Activated CD8-positive, alpha-beta memory T cell treated with anti-CD3 and anti-CD28 coated beads, Interleukin-2, amount 50 U/mL, for 1 hour (primary cell): ENCODE data around the gene MKNK2.

Source experiments
- DNase-seq: peaks from one replicate; pipeline ENCODE4 v3.0.0-alpha.2; 2020; ENCODE audit errors: extremely low read depth

The MKNK2 gene

GRCh38 chr19:2027361-2027760, 23.7 kb downstream of the MKNK2 start:
- DNase-seq: no peak

- no peak for DNase-seq
Measured at GRCh38 chr19:2026770-2027169, 24.3 kb downstream of the MKNK2 start.

GRCh38 chr19:2022289-2022688, 28.8 kb downstream of the MKNK2 start:
- no peak for DNase-seq

GRCh38 chr19:2021453-2022140, 29.4 kb downstream of the MKNK2 start:
- DNase-seq: no peak

GRCh38 chr19:2018752-2019151, 32.3 kb downstream of the MKNK2 start:
- DNase-seq: no peak

- DNase-seq: no peak
Measured at GRCh38 chr19:2016041-2016807, 34.8 kb downstream of the MKNK2 start.

GRCh38 chr19:2015608-2015950, 35.5 kb downstream of the MKNK2 start, which contains the start of gene BTBD2:
TSS of gene BTBD2 (minus strand) at chr19:2015714. CDS start at chr19:2015703, 11 bp downstream.
- no peak for DNase-seq

GRCh38 chr19:2014731-2015607, 36.1 kb downstream of the MKNK2 start:
- no peak for DNase-seq

- no peak for DNase-seq
Measured at GRCh38 chr19:2014131-2014571, 36.9 kb downstream of the MKNK2 start.

GRCh38 chr19:2013683-2013961, 37.4 kb downstream of the MKNK2 start:
- no peak for DNase-seq

GRCh38 chr19:2012941-2013682, 37.9 kb downstream of the MKNK2 start:
- DNase-seq: no peak

- no peak for DNase-seq
Measured at GRCh38 chr19:2011169-2011568, 39.9 kb downstream of the MKNK2 start.

- no peak for DNase-seq
Measured at GRCh38 chr19:2010135-2010668, 40.8 kb downstream of the MKNK2 start.

- no peak for DNase-seq
Measured at GRCh38 chr19:2003874-2004273, 47.2 kb downstream of the MKNK2 start.

- DNase-seq: no peak
Measured at GRCh38 chr19:1999856-2000515, 51.1 kb downstream of the MKNK2 start.

GRCh38 chr19:1998712-1999708, 52.0 kb downstream of the MKNK2 start:
- DNase-seq: no peak

GRCh38 chr19:1997353-1998233, 53.5 kb downstream of the MKNK2 start:
- DNase-seq: no peak

- no peak for DNase-seq
Measured at GRCh38 chr19:1992759-1993260, 58.2 kb downstream of the MKNK2 start.
